CD14-positive monocyte (primary cell): ENCODE measurements around the gene CENPS. TPM values are rescaled to one million over a fixed set of nuclear protein-coding genes. Genes with fewer than 3 reads are reported as not detected.
A peak's percentile ranks its signal among the peaks of the same experiment; 100 is the strongest.

Source experiments
- DNase-seq, 3 donors: peaks; one replicate each; pipeline ENCODE4 v3.0.0-alpha.2; 2011 to 2022
- H2AFZ ChIP-seq: 2 replicates; pipeline ENCODE4 v1.6.0; 2012; ENCODE audit warnings: mild to moderate bottlenecking, low read depth, low read length, inconsistent platforms; ENCODE audit not compliant: insufficient read depth, poor library complexity, severe bottlenecking
- H3K27ac ChIP-seq, 2 donors: 1 replicate in 1 of 2; 2 replicates in 1 of 2; pipeline ENCODE4 v1.5.1; 2012 to 2013; ENCODE audit warnings: low read length in 2 of 2, control low read depth in 1 of 2, inconsistent platforms in 1 of 2, low read depth in 1 of 2, mild to moderate bottlenecking in 1 of 2
- H3K27me3 ChIP-seq, 2 donors: one replicate each; pipeline versions ENCODE4 v1.6.0 to v1.6.1; 2011 to 2013; ENCODE audit warnings: low read length in 2 of 2; ENCODE audit not compliant: control insufficient read depth in 2 of 2, insufficient read depth in 2 of 2
- H3K36me3 ChIP-seq, 2 donors: replicated peaks in 1 of 2; 1 replicate in 1 of 2; 2 replicates in 1 of 2; pipeline versions ENCODE4 v1.5.1 to v1.6.1; 2012 to 2013; ENCODE audit warnings: low read length in 2 of 2, control low read depth in 1 of 2, inconsistent platforms in 1 of 2, mild to moderate bottlenecking in 1 of 2; ENCODE audit not compliant: insufficient read depth in 2 of 2, control insufficient read depth in 1 of 2
- H3K4me1 ChIP-seq, 2 donors: 1 replicate in 1 of 2; 2 replicates in 1 of 2; pipeline versions ENCODE4 v1.5.1 to v1.6.1; 2012 to 2013; ENCODE audit warnings: low read length in 2 of 2, control low read depth in 1 of 2, inconsistent platforms in 1 of 2, mild to moderate bottlenecking in 1 of 2, moderate library complexity in 1 of 2; ENCODE audit not compliant: insufficient read depth in 2 of 2, control insufficient read depth in 1 of 2
- H3K4me2 ChIP-seq: replicated peaks from 2 replicates; pipeline ENCODE3; 2012; ENCODE audit warnings: low read length, moderate library complexity, mild to moderate bottlenecking; ENCODE audit not compliant: poor library complexity, severe bottlenecking; ENCODE audit errors: extremely low read depth
- H3K4me3 ChIP-seq, 3 experiments: fragments of 200-600 bp in 1 of 3; sonication (generic) in 1 of 3; replicated peaks in 1 of 3; 1 replicate in 2 of 3; 2 replicates in 1 of 3; pipeline ENCODE4 v1.5.1; 2011 to 2013; ENCODE audit warnings: low read length in 3 of 3, mild to moderate bottlenecking in 3 of 3, control low read depth in 2 of 3, low read depth in 2 of 3, inconsistent platforms in 1 of 3, moderate library complexity in 1 of 3
- H3K79me2 ChIP-seq: 2 replicates; pipeline ENCODE4 v1.6.0; 2012; ENCODE audit warnings: mild to moderate bottlenecking, control low read depth, inconsistent platforms, low read length, moderate library complexity; ENCODE audit not compliant: insufficient read depth
- H3K9ac ChIP-seq: 2 replicates; pipeline ENCODE4 v1.6.0; 2017; ENCODE audit warnings: low read length, mild to moderate bottlenecking; ENCODE audit not compliant: insufficient read depth, poor library complexity, severe bottlenecking
- H3K9me3 ChIP-seq, 2 donors: replicated peaks in 1 of 2; 1 replicate in 1 of 2; 2 replicates in 1 of 2; pipeline versions ENCODE4 v1.5.1 to v1.6.1; 2012 to 2013; ENCODE audit warnings: low read length in 2 of 2, control low read depth in 1 of 2; ENCODE audit not compliant: control insufficient read depth in 1 of 2, insufficient read depth in 1 of 2
- H4K20me1 ChIP-seq: 2 replicates; pipeline ENCODE4 v1.6.0; 2012; ENCODE audit warnings: mild to moderate bottlenecking, low read length, control low read depth, moderate library complexity; ENCODE audit not compliant: insufficient read depth
- H3K27ac Mint-ChIP-seq, 7 donors: one replicate each; pipeline ENCODE4 v1.8.0; 2020; ENCODE audit warnings: mild to moderate bottlenecking in 7 of 7, mixed read lengths in 7 of 7, moderate library complexity in 6 of 7, inconsistent platforms in 2 of 7
- H3K27me3 Mint-ChIP-seq, 3 donors: one replicate each; pipeline ENCODE4 v1.8.0; 2021 to 2022; ENCODE audit warnings: low read depth in 3 of 3, mild to moderate bottlenecking in 3 of 3, mixed read lengths in 3 of 3, moderate library complexity in 3 of 3, inconsistent platforms in 1 of 3
- H3K36me3 Mint-ChIP-seq, 2 donors: one replicate each; pipeline ENCODE4 v1.8.0; 2020; ENCODE audit warnings: mixed read lengths in 2 of 2, inconsistent platforms in 1 of 2, mild to moderate bottlenecking in 1 of 2
- H3K4me1 Mint-ChIP-seq: one replicate; pipeline ENCODE4 v1.8.0; 2020; ENCODE audit warnings: mild to moderate bottlenecking, mixed read lengths
- H3K4me3 Mint-ChIP-seq, 2 donors: one replicate each; pipeline ENCODE4 v1.8.0; 2020; ENCODE audit warnings: mild to moderate bottlenecking in 2 of 2, mixed read lengths in 2 of 2, moderate library complexity in 1 of 2
- H3K9me3 Mint-ChIP-seq, 7 donors: one replicate each; pipeline ENCODE4 v1.8.0; 2020 to 2022; ENCODE audit warnings: mixed read lengths in 7 of 7, mild to moderate bottlenecking in 6 of 7, moderate library complexity in 6 of 7, inconsistent platforms in 2 of 7
- WGBS: methylation state at CpG from one replicate; pipeline ENCODE4 v1.1.5; 2013; ENCODE audit warnings: missing lambda C conversion rate; ENCODE audit not compliant: insufficient coverage; 5-methylcytosine and 5-hydroxymethylcytosine counted together
- intact Hi-C, 2 donors: fragments of 100-400 bp; cut with micrococcal nuclease; formaldehyde crosslinking; loops; one replicate each; pipeline versions ENCODE4 v1.15.0 to v1.15.1; 2023
- polyA plus RNA-seq, 3 donors: library from polyadenylated mRNA; depleted of rRNA in 1 of 3; unstranded in 2 of 3; stranded (reverse) in 1 of 3; fragments of 300-500 nt in 2 of 3; fragments of >200 nt in 1 of 3; fragmentation: Illumina TruSeq in 2 of 3; gene quantifications; 1 replicate in 2 of 3; 2 replicates in 1 of 3; pipeline ENCODE4 v1.2.3, GENCODE V29; 2012 to 2021
- TF ChIP-seq, protein P1 (sequence below): fragments of 200-600 bp; IDR thresholded peaks from one replicate; pipeline ENCODE4 v1.8.0; 2022; ENCODE audit warnings: antibody characterized with exemption, mild to moderate bottlenecking

CENPS gene
- polyA plus RNA-seq, 3 donors = 0.48 to 3.5 (median 2.5) TPM

- Mint-ChIP-seq H3K9me3 (no peaks in the 10 kb centered on the region), H3K4me3 (peak overlapping the region; percentile 88 to 92), H3K4me1 (peaks cover 28% of the 10 kb centered on the region), H3K27ac (peak overlapping the region; percentile 13 to 91 (median 24)), H3K27me3 (peaks cover 0 to 5% (median 1%) of the 10 kb centered on the region in 3 donors), H3K36me3 (no peaks in the 10 kb centered on the region)
- no peaks in the 10 kb centered on the region for H4K20me1 ChIP-seq
- H3K27me3 ChIP-seq = no peaks in the 10 kb centered on the region
- intact Hi-C loops = loop anchor here (2.0 to 5.0 kb wide), 3 partner anchors 41 to 61 kb away; partner anchors contain the start of genes DFFA (in 2 of the 2) and PEX14 (in 1 of the 2)
- peak overlapping the region; percentile 97 for H2AFZ ChIP-seq
- TF ChIP-seq, protein P1, sequence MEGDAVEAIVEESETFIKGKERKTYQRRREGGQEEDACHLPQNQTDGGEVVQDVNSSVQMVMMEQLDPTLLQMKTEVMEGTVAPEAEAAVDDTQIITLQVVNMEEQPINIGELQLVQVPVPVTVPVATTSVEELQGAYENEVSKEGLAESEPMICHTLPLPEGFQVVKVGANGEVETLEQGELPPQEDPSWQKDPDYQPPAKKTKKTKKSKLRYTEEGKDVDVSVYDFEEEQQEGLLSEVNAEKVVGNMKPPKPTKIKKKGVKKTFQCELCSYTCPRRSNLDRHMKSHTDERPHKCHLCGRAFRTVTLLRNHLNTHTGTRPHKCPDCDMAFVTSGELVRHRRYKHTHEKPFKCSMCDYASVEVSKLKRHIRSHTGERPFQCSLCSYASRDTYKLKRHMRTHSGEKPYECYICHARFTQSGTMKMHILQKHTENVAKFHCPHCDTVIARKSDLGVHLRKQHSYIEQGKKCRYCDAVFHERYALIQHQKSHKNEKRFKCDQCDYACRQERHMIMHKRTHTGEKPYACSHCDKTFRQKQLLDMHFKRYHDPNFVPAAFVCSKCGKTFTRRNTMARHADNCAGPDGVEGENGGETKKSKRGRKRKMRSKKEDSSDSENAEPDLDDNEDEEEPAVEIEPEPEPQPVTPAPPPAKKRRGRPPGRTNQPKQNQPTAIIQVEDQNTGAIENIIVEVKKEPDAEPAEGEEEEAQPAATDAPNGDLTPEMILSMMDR = no peak
- H3K79me2 ChIP-seq = no peaks in the 10 kb centered on the region
- H3K36me3 ChIP-seq = no peaks in the 10 kb centered on the region
- peak overlapping the region; percentile 58 for H3K9ac ChIP-seq
- no peaks in the 10 kb centered on the region for H3K9me3 ChIP-seq
- peak overlapping the region in 1 of 2 donors; percentile 54 for H3K27ac ChIP-seq
- peak overlapping the region; percentile 86 for H3K4me2 ChIP-seq
- DNase-seq = no peak
- WGBS = 22% methylated on average over 28 of the region's 30 CpGs
- peak overlapping the region; percentile 37 to 84 (median 67) for H3K4me3 ChIP-seq
- peaks cover 25 to 40% of the 10 kb centered on the region in 2 donors for H3K4me1 ChIP-seq
These were observed 967 bp downstream of the CENPS start for GRCh38 chr1:10431070-10431730.

DNA sequence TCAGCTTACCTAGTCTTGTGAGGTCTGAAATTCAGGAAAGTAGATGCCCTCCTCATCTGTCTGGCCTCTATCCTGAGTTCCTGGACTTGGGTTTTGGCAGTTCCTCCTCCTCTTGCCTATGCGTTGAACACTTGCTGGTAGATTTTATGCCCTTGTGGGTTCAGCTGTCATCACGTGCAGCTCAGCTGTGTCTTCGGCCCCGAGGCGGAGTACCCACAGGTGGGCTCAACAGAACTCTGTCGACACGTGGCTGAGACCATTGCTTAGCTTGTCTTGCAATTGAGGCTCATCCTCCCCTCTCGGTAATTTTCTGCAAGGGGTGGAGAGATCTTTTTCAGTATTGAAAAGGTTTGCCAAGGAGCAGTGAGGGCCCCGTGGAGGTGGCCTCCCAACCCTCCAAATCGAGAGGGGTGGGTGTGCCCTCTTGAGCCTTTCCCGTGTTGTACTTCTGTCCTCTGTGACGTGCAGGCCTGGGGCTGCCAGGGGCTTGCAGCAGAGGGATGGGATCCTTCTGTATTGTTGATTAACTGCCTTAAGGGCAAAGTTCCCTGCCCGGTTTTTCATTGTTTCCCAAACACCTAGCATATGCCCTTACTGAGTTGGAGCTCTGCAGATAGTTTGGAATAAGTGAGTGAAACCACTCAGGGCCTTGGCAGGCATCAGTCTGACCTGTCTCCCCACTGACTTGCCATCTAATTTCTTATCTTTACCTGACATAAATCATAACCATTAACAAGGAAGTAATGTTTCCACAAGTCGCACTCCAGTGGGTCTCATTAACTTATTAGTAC, 2.9 kb downstream of the CENPS start:
- intact Hi-C loops = loop anchor here in 1 of 2 donors (5.0 kb wide), 2 partner anchors 39 to 59 kb away; partner anchors contain the start of genes DFFA and PEX14
- H3K27me3 Mint-ChIP-seq = peaks cover 0 to 5% (median 0%) of the 10 kb centered on the region in 3 donors
- Histone ChIP-seq H3K36me3 (no peaks in the 10 kb centered on the region), H3K27me3 (no peaks in the 10 kb centered on the region), H3K9ac (no peak overlapping the region), H3K27ac (no peak overlapping the region), H3K4me1 (peaks cover 15 to 24% of the 10 kb centered on the region in 2 donors), H3K4me3 (no peak overlapping the region), H4K20me1 (no peaks in the 10 kb centered on the region), H2AFZ (no peak overlapping the region), H3K9me3 (no peaks in the 10 kb centered on the region), H3K4me2 (no peak overlapping the region), H3K79me2 (no peaks in the 10 kb centered on the region)
- H3K4me3 Mint-ChIP-seq = no peak overlapping the region
- H3K9me3 Mint-ChIP-seq = no peaks in the 10 kb centered on the region
- peaks cover 15% of the 10 kb centered on the region for H3K4me1 Mint-ChIP-seq
- peaks cover 0 to 2% of the 10 kb centered on the region in 2 donors for H3K36me3 Mint-ChIP-seq
- TF ChIP-seq, protein P1 = no peak
- 91% methylated on average over 8 of the region's 14 CpGs for WGBS
- H3K27ac Mint-ChIP-seq = peak overlapping the region in 1 of 7 donors; percentile 76
- no peak for DNase-seq
